BJ (cell line): ENCODE measurements around the gene KIAA1755. TPM values are rescaled to one million over a fixed set of nuclear protein-coding genes. Genes with fewer than 3 reads are reported as not detected.

ENCODE experiments used
- CTCF ChIA-PET: fragments of 350-600 bp; formaldehyde crosslinking; extraction: SDS; loops from one replicate; lab custom pipeline; 2021; ENCODE audit warnings: antibody characterized with exemption, inconsistent platforms; lab: Yijun Ruan, JAX
- POLR2A ChIA-PET: fragments of 300-600 bp; sonication (Branson Sonifier 250); formaldehyde crosslinking; extraction: SDS; loops from one replicate; lab custom pipeline; 2021; ENCODE audit warnings: antibody characterized with exemption; lab: Charles Lee
- DNase-seq: peaks from one replicate; pipeline ENCODE4 v3.0.0-alpha.2; 2011; ENCODE audit warnings: low read depth
- H3K27me3 ChIP-seq: 2 replicates; pipeline ENCODE4 v1.6.0; 2011; ENCODE audit warnings: low read length; ENCODE audit not compliant: control insufficient read depth, insufficient read depth
- H3K36me3 ChIP-seq: 2 replicates; pipeline ENCODE4 v1.5.1; 2011; ENCODE audit warnings: low read length; ENCODE audit not compliant: control insufficient read depth, insufficient read depth
- H3K4me3 ChIP-seq: 2 replicates; pipeline ENCODE4 v1.5.1; 2011; ENCODE audit warnings: low read depth, mild to moderate bottlenecking, control low read depth, low read length
- polyA plus RNA-seq: library from polyadenylated mRNA; depleted of rRNA; stranded (reverse); fragments of >200 nt; gene quantifications from 2 replicates; pipeline ENCODE4 v1.2.3, GENCODE V29; 2011
- TF ChIP-seq, protein P1 (sequence below): IDR thresholded peaks from 2 replicates; pipeline ENCODE4 v1.5.1; 2011; ENCODE audit warnings: low read depth, mild to moderate bottlenecking, control low read depth, inconsistent platforms, low read length, moderate library complexity; ENCODE audit not compliant: insufficient read depth

KIAA1755 gene
- polyA plus RNA-seq, 1 experiment = 9.7 TPM

DNA sequence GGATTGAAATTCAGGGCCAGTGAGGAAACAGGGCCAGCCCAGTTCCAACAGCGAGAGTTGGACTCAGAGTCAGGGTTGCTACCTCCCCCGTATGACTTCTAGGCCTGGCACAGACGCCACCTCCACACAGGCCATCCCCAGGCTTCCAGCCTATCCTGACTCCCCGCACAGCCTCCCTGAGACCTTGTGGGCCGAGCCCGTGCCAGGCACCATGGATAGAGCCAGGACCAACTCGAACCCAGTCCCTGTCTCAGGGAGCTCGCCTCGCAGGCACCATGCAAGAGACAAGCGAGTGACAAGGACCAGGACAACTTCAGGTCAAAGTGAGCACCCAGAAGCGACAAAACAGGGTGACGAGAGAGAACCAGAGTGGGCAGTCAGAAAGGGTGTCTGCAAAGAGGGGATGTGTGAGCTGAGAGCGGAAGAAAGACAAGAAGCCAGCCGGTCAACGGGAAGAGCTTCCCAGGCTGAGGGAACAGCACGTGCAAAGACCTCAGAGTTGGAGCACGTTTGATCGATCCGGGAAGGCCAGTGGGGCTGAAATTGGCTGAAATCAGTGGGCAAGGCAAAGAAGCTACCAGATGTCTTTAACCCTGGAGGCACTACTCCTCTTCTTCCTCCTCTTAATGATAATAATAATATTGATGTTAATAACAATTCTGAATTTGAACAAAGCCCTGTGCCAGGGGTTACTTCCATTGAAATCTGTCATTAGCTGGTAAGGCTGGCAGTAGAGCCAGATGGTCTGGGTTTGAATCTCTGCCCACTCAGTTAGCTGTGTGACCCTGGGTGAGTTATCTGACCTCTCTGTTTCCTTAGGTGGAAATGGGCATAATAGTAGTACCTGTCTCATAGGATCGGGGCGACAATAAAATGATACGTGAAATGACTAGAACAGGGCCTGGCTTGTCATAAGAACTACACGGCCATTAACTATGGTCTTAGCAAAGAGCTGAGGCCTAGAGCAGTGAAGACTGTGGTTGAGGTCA, 45.0 kb downstream of the KIAA1755 start:
- Histone ChIP-seq H3K27me3 (no peaks in the 10 kb centered on the region), H3K36me3 (no peaks in the 10 kb centered on the region), H3K4me3 (no peak overlapping the region)
- no peak for DNase-seq
- TF ChIP-seq, protein P1, sequence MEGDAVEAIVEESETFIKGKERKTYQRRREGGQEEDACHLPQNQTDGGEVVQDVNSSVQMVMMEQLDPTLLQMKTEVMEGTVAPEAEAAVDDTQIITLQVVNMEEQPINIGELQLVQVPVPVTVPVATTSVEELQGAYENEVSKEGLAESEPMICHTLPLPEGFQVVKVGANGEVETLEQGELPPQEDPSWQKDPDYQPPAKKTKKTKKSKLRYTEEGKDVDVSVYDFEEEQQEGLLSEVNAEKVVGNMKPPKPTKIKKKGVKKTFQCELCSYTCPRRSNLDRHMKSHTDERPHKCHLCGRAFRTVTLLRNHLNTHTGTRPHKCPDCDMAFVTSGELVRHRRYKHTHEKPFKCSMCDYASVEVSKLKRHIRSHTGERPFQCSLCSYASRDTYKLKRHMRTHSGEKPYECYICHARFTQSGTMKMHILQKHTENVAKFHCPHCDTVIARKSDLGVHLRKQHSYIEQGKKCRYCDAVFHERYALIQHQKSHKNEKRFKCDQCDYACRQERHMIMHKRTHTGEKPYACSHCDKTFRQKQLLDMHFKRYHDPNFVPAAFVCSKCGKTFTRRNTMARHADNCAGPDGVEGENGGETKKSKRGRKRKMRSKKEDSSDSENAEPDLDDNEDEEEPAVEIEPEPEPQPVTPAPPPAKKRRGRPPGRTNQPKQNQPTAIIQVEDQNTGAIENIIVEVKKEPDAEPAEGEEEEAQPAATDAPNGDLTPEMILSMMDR = no peak
- ChIA-PET CTCF (interaction anchor here (0.9 to 18.0 kb wide), 9 partner anchors 10 to 158 kb away, joined by 3 to 482 read pairs (median 4); partner anchors contain the start of gene TGM2), POLR2A (interaction anchor here (0.6 kb wide), 1 partner anchor 23 kb away, joined by 3 read pairs; no protein-coding TSS in a partner anchor)

- Histone ChIP-seq H3K36me3 (no peaks in the 10 kb centered on the region), H3K4me3 (no peak overlapping the region), H3K27me3 (no peaks in the 10 kb centered on the region)
- DNase-seq = no peak
- TF ChIP-seq, protein P1 = no peak
- CTCF ChIA-PET = interaction anchor here (0.8 to 18.0 kb wide), 6 partner anchors 13 to 157 kb away, joined by 3 to 482 read pairs (median 114); partner anchors contain the start of gene TGM2
- POLR2A ChIA-PET = interaction anchor here (0.6 kb wide), 1 partner anchor 22 kb away, joined by 3 read pairs; no protein-coding TSS in a partner anchor
Measured at GRCh38 chr20:38214256-38215193, 46.0 kb downstream of the KIAA1755 start.

GRCh38 chr20:38213607-38213940, 47.0 kb downstream of the KIAA1755 start:
- ChIA-PET POLR2A (no interaction called here), CTCF (interaction anchor here (0.6 to 14.9 kb wide), 5 partner anchors 13 to 133 kb away, joined by 3 to 260 read pairs (median 3); no protein-coding TSS in a partner anchor)
- no peaks in the 10 kb centered on the region for H3K27me3 ChIP-seq
- H3K4me3 ChIP-seq = no peak overlapping the region
- DNase-seq = no peak
- TF ChIP-seq, protein P1 = no peak
- H3K36me3 ChIP-seq = no peaks in the 10 kb centered on the region

DNA sequence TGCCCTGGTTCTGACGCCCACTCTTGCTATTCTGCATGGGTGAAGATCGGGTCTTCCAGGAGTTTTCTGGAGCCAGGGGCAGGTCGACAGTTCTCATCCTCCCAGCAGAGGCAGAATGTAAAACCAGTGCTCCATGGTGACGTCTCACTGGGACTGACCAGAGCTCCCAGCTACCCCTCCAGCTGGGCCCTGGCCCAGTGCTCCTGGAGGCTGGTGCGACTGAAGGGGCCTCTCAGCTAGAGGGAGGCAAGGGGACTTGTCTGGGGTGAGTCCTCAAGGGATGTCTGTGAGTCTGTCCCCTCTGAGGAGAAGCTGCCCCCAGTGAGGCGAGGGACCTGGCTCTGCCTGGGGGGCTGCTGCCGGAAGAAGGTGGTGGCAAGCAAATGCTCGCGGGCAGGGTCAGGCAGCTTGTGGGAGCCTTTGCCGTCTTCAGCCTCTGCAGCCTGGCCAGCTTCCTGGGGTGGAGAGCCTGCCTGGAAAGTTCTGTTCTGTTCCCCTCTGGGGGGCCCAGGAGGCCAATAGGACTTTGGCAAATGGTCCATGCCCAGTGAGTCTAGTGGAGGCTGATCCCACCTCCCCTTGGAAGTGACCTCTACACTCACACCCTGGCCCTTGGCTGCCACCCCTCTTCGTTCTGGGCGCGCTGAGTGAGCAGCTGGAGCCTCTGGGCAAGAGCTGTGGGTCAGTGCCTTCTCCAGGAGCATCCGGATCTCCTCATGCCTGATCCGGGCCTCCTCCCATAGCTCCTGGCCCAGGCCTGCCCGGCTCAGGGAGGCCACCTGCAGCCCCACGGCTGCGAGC, 47.5 kb downstream of the KIAA1755 start:
- no peak for DNase-seq
- no peaks in the 10 kb centered on the region for H3K27me3 ChIP-seq
- CTCF ChIA-PET = interaction anchor here (0.8 to 14.9 kb wide), 4 partner anchors 17 to 133 kb away, joined by 3 to 260 read pairs (median 4); no protein-coding TSS in a partner anchor
- no peak overlapping the region for H3K4me3 ChIP-seq
- no peaks in the 10 kb centered on the region for H3K36me3 ChIP-seq
- POLR2A ChIA-PET = no interaction called here
- TF ChIP-seq, protein P1 = no peak
